Choroid plexus epithelial cell (primary cell): ENCODE measurements around the gene SGIP1.
A peak's percentile ranks its signal among the peaks of the same experiment; 100 is the strongest.
"Not testable (repeated sequence)": the region's sequence is repeated elsewhere in the genome, so short reads cannot be mapped to it uniquely, and the experiment has no call there.

Source experiments
- DNase-seq: peaks from one replicate; pipeline ENCODE4 v3.0.0-alpha.2; 2010; ENCODE audit warnings: low read depth
- H3K4me3 ChIP-seq: 2 replicates; pipeline ENCODE4 v1.5.1; 2011; ENCODE audit warnings: low read depth, mild to moderate bottlenecking, control low read depth, low read length, moderate library complexity
- TF ChIP-seq, protein P1 (sequence below): conservative IDR thresholded peaks from 2 replicates; pipeline ENCODE4 v1.5.1; 2011; ENCODE audit warnings: low read depth, mild to moderate bottlenecking, control low read depth, inconsistent platforms, low read length, moderate library complexity

Gene SGIP1

DNA sequence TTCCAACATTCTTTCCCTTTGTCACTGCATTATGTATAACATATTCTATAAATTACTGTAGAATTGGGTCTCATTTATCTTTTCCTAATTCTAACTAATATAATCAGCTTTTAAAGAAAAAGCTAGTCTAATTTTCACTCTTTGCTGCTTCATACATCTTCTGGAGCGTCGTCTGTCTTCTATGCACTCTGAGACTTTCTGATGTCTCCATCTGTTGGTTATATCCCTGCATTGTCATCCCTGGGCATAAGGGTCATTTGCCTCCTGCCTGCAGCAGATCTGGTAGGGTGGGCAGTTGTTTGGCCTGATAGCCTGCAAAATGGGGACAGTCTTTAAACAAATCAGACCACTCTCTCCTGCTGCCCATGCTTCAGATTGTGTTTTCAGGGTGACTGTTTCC is 177.5 kb downstream of the SGIP1 start:
- peak; percentile 52 for DNase-seq
- H3K4me3 ChIP-seq, result no peak overlapping the region
- TF ChIP-seq, protein P1, sequence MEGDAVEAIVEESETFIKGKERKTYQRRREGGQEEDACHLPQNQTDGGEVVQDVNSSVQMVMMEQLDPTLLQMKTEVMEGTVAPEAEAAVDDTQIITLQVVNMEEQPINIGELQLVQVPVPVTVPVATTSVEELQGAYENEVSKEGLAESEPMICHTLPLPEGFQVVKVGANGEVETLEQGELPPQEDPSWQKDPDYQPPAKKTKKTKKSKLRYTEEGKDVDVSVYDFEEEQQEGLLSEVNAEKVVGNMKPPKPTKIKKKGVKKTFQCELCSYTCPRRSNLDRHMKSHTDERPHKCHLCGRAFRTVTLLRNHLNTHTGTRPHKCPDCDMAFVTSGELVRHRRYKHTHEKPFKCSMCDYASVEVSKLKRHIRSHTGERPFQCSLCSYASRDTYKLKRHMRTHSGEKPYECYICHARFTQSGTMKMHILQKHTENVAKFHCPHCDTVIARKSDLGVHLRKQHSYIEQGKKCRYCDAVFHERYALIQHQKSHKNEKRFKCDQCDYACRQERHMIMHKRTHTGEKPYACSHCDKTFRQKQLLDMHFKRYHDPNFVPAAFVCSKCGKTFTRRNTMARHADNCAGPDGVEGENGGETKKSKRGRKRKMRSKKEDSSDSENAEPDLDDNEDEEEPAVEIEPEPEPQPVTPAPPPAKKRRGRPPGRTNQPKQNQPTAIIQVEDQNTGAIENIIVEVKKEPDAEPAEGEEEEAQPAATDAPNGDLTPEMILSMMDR, result peak; percentile 44

DNA sequence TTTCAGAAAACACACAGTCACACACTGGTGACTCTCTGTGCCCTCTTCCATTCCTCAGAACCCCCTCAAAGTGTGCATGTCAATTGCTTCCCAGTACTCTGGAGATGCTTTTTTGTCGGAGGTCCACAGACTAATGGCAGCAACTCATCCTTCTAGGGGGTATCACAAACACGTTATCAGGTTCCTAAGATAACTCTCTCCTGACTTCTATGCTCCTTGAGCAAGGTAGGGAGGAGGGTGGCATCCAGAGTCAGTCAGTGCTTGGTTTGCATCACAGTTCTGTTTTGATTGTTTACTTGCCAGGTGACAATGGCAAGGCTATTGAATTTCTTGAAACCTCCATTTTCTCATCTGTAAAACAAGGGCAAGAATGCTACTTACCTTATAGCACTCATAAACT is 178.9 kb downstream of the SGIP1 start:
- no peak for DNase-seq
- TF ChIP-seq, protein P1, result no peak

DNA sequence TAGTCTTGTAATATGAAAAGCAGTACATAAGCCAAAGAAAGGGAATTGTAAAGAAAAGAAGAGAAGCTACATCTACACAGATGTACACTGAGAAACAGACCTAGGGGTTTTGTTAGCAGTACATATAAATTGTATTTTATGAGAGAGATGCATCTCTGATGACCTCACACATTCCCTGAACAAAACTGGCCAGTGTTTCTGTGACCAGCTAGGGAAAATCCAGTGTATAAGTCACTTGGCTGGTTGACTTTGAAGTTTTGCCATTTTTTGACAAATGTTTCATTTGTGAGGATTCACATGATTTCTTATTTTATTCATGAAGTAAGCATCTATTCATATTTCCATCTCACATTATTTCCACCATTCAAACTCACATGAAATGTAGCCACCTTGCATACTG is 190.0 kb downstream of the SGIP1 start:
- TF ChIP-seq, protein P1, result no peak
- no peak overlapping the region for H3K4me3 ChIP-seq
- DNase-seq, result no peak

More for the DNA sequence above, 178.9 kb downstream of the SGIP1 start:
- no peak overlapping the region for H3K4me3 ChIP-seq

DNA sequence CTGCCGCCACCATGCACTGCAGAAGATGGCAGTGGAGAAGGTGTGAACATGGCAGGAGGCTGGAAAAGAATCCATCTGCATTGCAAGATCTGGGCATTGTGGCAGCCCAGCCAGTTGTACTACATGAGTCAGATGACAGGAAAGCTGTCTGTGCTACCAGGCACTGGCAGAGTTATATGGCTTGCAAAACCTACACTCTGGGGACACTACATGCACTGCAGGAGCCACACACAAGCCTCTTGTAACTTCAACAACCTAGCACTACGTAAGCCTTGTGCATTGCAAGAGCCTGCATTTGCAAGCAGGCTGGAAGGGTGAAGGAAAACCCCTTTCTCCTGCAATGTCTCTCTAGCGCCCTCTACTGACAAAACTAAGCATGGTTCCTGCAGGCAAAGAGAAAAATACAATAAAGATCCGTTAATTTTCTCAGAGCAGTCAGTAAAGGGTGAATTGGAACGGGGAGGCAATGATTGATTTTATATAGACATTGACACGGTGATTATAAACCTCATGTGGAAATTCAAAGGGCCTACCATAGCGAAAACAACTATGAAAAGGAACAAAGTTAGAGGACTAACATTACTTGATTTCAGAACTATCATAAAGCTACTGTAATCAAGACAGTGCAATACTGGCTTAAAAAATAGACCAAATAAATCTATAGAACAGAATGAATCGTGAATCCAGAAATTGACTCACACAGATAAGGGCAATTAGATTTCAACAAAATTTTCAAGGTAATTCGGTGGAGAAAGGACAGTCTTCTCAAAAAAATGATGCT is 192.1 kb downstream of the SGIP1 start:
- H3K4me3 ChIP-seq, result no peak overlapping the region
- TF ChIP-seq, protein P1, result peak; percentile 97
- peak; percentile 91 for DNase-seq

DNA sequence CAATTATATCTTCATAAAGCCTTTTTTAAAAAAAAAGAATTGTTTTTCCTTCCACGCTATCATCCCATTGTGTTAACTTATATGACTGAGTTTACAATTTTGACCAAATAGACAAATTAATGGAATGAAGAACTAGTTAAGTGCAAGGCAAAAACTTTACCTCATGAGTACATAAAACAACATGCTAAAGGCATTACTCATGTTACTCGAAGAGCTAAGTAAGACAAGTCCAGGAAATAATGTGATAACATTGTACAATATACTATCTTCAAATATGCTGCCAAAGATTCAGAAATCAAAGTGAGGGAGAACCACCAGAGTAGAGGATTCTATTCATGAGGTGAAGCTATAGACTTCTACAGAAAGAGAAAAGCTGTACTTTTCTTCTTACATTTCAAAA is 194.1 kb downstream of the SGIP1 start:
- DNase-seq, result peak; percentile 69
- TF ChIP-seq, protein P1, result no peak
- H3K4me3 ChIP-seq, result no peak overlapping the region

DNA sequence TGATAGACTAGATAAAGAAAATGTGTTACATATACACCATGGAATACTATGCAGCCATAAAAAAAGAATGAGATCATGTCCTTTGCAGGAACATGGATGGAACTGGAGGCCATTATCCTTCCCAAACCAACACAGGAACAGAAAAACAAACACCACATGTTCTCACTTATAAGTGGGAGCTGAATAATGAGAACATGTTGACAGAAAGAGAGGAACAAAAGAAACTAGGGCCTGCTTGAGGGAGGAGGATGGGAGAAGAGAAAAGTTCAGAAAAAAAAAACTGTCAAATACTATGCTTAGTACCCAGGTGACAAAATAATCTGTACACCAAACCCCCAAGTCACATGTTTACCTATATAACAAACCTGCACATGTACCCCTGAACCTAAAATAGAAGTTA is 194.8 kb downstream of the SGIP1 start:
- H3K4me3 ChIP-seq, DNase-seq: not testable (repeated sequence)

DNA sequence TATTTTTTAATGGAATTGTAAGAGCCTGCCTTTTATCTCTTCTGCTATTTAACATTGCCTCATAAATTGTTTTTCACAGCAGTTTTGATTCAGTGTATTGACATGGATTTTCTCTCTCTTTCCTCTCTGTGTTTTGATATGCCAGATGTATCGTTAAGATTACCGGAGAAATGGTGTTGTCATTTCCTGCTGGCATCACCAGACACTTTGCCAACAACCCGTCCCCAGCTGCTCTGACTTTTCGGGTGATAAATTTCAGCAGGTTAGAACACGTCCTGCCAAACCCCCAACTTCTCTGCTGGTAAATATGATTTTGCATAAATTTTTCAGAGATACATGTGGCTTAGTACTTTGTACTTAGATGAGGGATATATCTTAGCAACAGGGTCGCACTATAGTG is 195.2 kb downstream of the SGIP1 start:
- no peak for DNase-seq
- H3K4me3 ChIP-seq, result no peak overlapping the region
- TF ChIP-seq, protein P1, result no peak
